ENCODE data around the gene ACTRT1. TPM values are rescaled to one million over a fixed set of nuclear protein-coding genes. Genes with fewer than 3 reads are reported as not detected.

ACTRT1 gene
- not detected for polyA plus RNA-seq
- long read RNA-seq, donor 1 = 0 reads
- long read RNA-seq, donor 2 = 0 reads
- long read RNA-seq, donor 3 = 0 reads
- long read RNA-seq, donor 4 = 0 reads
- long read RNA-seq, donor 5 = 0 reads
- long read RNA-seq, donor 6 = 0 reads
- long read RNA-seq, donor 7 = 0 reads
- long read RNA-seq, donor 8 = 0 reads
- long read RNA-seq, donor 9 = 0 reads
- long read RNA-seq, donor 10 = 0 reads
- long read RNA-seq, donor 11 = 0 reads

DNA sequence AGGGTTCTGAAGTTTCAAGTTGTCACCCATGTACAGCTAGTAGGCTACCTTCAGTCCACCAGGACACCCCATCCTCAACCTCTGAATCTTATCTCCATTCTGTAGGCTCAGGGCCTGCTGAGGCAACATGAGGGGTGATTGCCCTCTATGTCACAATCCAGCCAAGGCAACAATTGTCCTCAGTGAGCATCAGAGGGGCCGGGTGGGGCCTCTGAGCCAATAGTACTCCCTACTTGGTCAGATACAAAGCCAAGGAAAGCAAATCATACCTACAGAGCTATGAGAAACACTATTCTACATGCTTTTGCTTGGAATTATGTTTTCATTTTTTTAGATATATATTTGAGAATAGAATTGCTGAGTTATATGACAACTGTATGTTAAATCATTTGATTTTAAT lies at the start of gene ACTRT1:
TSS of gene ACTRT1 (minus strand) at position 101 of the 400 bp plus-strand sequence. CDS start 197 bp downstream, outside the sequence.
- H3K4me1 ChIP-seq (ENCODE audit: control insufficient read depth, insufficient read depth, low read length) = no peaks in the 10 kb centered on the region
- H3K9me3 ChIP-seq (ENCODE audit: control insufficient read depth, low read depth, low read length) = no peaks in the 10 kb centered on the region
- H3K4me3 ChIP-seq (ENCODE audit: low read length) = no peak within 1 kb of the TSS
- H3K27me3 ChIP-seq (ENCODE audit: control insufficient read depth, insufficient read depth, low read length) = no peaks in the 10 kb centered on the region
- H3K27ac ChIP-seq (ENCODE audit: low read length) = no peak within 1 kb of the TSS
- no peak for DNase-seq
- no CpG with 5 or more reads among the region's 1 CpG for WGBS (ENCODE audit: insufficient coverage, low lambda C conversion rate)
- H3K36me3 ChIP-seq (ENCODE audit: control insufficient read depth, insufficient read depth, low read length) = no peaks in the 10 kb centered on the region

DNA sequence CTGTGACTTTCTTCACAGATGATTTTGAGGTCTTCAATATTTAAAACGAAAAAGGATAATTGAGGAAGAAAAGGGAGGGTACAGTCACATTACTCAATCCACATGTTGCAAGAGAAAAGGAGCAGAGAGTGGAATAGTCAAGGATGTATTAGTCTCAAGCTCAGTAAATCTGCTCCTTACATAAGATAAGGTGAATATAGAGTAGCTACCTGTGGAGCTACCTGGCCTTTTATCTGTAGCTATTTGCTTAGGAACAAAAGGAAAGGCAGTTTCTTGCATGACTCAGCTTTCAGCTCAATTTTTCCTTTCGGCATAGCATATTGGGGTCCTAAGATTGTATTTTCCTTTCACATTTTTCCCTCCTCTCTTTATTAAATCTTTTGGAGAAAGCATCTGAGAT lies 26.3 kb upstream of the ACTRT1 start:
- DNase-seq = no peak
- Histone ChIP-seq H3K36me3 (ENCODE audit: control insufficient read depth, insufficient read depth, low read length) (no peaks in the 10 kb centered on the region), H3K27me3 (ENCODE audit: control insufficient read depth, insufficient read depth, low read length) (no peaks in the 10 kb centered on the region), H3K4me1 (ENCODE audit: control insufficient read depth, insufficient read depth, low read length) (no peaks in the 10 kb centered on the region), H3K4me3 (ENCODE audit: low read length) (no peak overlapping the region), H3K9me3 (ENCODE audit: control insufficient read depth, low read depth, low read length) (no peaks in the 10 kb centered on the region), H3K27ac (ENCODE audit: low read length) (no peak overlapping the region)
- WGBS (ENCODE audit: insufficient coverage, low lambda C conversion rate) = 0% methylated on average over 1 of the region's 2 CpGs

- Histone ChIP-seq H3K27ac (ENCODE audit: low read length) (no peak overlapping the region), H3K27me3 (ENCODE audit: control insufficient read depth, insufficient read depth, low read length) (no peaks in the 10 kb centered on the region), H3K4me3 (ENCODE audit: low read length) (no peak overlapping the region), H3K9me3 (ENCODE audit: control insufficient read depth, low read depth, low read length) (no peaks in the 10 kb centered on the region), H3K36me3 (ENCODE audit: control insufficient read depth, insufficient read depth, low read length) (no peaks in the 10 kb centered on the region), H3K4me1 (ENCODE audit: control insufficient read depth, insufficient read depth, low read length) (no peaks in the 10 kb centered on the region)
- 100% methylated on average over 1 of the region's 2 CpGs for WGBS (ENCODE audit: insufficient coverage, low lambda C conversion rate)
- DNase-seq = no peak
These were observed 5.2 kb upstream of the ACTRT1 start for GRCh38 chrX:128057421-128057820.

GRCh38 chrX:128051526-128051925 lies 677 bp downstream of the ACTRT1 start:
- Histone ChIP-seq H3K27ac (ENCODE audit: low read length) (no peak overlapping the region), H3K4me1 (ENCODE audit: control insufficient read depth, insufficient read depth, low read length) (no peaks in the 10 kb centered on the region), H3K27me3 (ENCODE audit: control insufficient read depth, insufficient read depth, low read length) (no peaks in the 10 kb centered on the region), H3K9me3 (ENCODE audit: control insufficient read depth, low read depth, low read length) (no peaks in the 10 kb centered on the region), H3K36me3 (ENCODE audit: control insufficient read depth, insufficient read depth, low read length) (no peaks in the 10 kb centered on the region), H3K4me3 (ENCODE audit: low read length) (no peak overlapping the region)
- no CpG with 5 or more reads among the region's 10 CpGs for WGBS (ENCODE audit: insufficient coverage, low lambda C conversion rate)
- no peak for DNase-seq

- Histone ChIP-seq H3K27me3 (ENCODE audit: control insufficient read depth, insufficient read depth, low read length) (no peaks in the 10 kb centered on the region), H3K36me3 (ENCODE audit: control insufficient read depth, insufficient read depth, low read length) (no peaks in the 10 kb centered on the region), H3K27ac (ENCODE audit: low read length) (no peak overlapping the region), H3K4me1 (ENCODE audit: control insufficient read depth, insufficient read depth, low read length) (no peaks in the 10 kb centered on the region), H3K4me3 (ENCODE audit: low read length) (no peak overlapping the region), H3K9me3 (ENCODE audit: control insufficient read depth, low read depth, low read length) (no peaks in the 10 kb centered on the region)
- no peak for DNase-seq
These were observed 16.9 kb downstream of the ACTRT1 start for GRCh38 chrX:128035318-128035717.

DNA sequence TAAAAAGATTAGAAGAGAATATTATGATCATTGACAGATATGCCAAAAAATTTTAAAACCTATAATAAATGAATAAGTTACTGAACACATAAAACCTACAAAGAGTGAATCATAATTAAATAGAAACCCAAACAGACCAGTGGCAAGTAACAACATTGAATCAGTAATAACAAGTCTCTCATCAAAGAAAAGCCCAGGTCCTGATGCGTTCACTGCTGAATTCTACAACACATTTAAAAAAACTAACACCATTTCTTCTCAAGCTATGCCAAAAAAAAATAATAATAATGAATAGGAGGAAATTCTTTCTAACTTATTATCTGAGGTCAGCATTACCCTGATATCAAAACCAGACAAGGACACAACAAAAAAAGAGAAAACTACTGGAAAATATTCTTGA lies 30.6 kb downstream of the ACTRT1 start:
- Histone ChIP-seq H3K27ac (ENCODE audit: low read length) (no peak overlapping the region), H3K4me3 (ENCODE audit: low read length) (no peak overlapping the region), H3K9me3 (ENCODE audit: control insufficient read depth, low read depth, low read length) (no peaks in the 10 kb centered on the region), H3K36me3 (ENCODE audit: control insufficient read depth, insufficient read depth, low read length) (no peaks in the 10 kb centered on the region), H3K4me1 (ENCODE audit: control insufficient read depth, insufficient read depth, low read length) (no peaks in the 10 kb centered on the region), H3K27me3 (ENCODE audit: control insufficient read depth, insufficient read depth, low read length) (no peaks in the 10 kb centered on the region)
- WGBS (ENCODE audit: insufficient coverage, low lambda C conversion rate) = no CpG with 5 or more reads among the region's 1 CpG
- DNase-seq = no peak

- H3K9me3 ChIP-seq (ENCODE audit: control insufficient read depth, low read depth, low read length) = no peaks in the 10 kb centered on the region
- H3K27me3 ChIP-seq (ENCODE audit: control insufficient read depth, insufficient read depth, low read length) = no peaks in the 10 kb centered on the region
- H3K36me3 ChIP-seq (ENCODE audit: control insufficient read depth, insufficient read depth, low read length) = no peaks in the 10 kb centered on the region
- H3K4me1 ChIP-seq (ENCODE audit: control insufficient read depth, insufficient read depth, low read length) = no peaks in the 10 kb centered on the region
- no CpG with 5 or more reads among the region's 2 CpGs for WGBS (ENCODE audit: insufficient coverage, low lambda C conversion rate)
- H3K4me3 ChIP-seq (ENCODE audit: low read length) = no peak overlapping the region
- H3K27ac ChIP-seq (ENCODE audit: low read length) = no peak overlapping the region
- no peak for DNase-seq
These were observed 31.5 kb downstream of the ACTRT1 start for GRCh38 chrX:128020701-128021100.

DNA sequence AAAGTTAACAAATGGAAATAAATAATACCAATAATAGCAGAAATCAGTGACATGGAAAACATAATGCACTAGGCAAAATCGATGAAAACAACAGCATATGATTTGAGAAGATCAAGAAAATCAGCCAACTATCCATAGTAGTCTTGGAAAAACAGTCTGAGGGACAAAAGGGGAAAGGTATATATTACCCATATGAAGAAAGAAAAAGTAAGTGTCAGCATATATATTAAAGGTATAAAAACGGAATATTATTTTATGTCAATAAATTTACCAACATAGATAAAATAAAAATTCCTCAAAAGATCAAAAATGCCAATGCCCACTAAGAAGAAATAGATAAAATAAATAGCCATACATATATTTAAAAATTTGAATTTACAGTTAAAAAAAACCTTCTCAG lies 33.0 kb downstream of the ACTRT1 start:
- no peaks in the 10 kb centered on the region for H3K36me3 ChIP-seq (ENCODE audit: control insufficient read depth, insufficient read depth, low read length)
- DNase-seq = no peak
- no peak overlapping the region for H3K4me3 ChIP-seq (ENCODE audit: low read length)
- no peaks in the 10 kb centered on the region for H3K27me3 ChIP-seq (ENCODE audit: control insufficient read depth, insufficient read depth, low read length)
- no peaks in the 10 kb centered on the region for H3K9me3 ChIP-seq (ENCODE audit: control insufficient read depth, low read depth, low read length)
- no peaks in the 10 kb centered on the region for H3K4me1 ChIP-seq (ENCODE audit: control insufficient read depth, insufficient read depth, low read length)
- no CpG with 5 or more reads among the region's 2 CpGs for WGBS (ENCODE audit: insufficient coverage, low lambda C conversion rate)
- H3K27ac ChIP-seq (ENCODE audit: low read length) = no peak overlapping the region

GRCh38 chrX:128012015-128012414 lies 40.2 kb downstream of the ACTRT1 start:
- H3K9me3 ChIP-seq (ENCODE audit: control insufficient read depth, low read depth, low read length) = no peaks in the 10 kb centered on the region
- no peaks in the 10 kb centered on the region for H3K36me3 ChIP-seq (ENCODE audit: control insufficient read depth, insufficient read depth, low read length)
- no peaks in the 10 kb centered on the region for H3K27me3 ChIP-seq (ENCODE audit: control insufficient read depth, insufficient read depth, low read length)
- no peak overlapping the region for H3K27ac ChIP-seq (ENCODE audit: low read length)
- H3K4me1 ChIP-seq (ENCODE audit: control insufficient read depth, insufficient read depth, low read length) = no peaks in the 10 kb centered on the region
- no CpG with 5 or more reads among the region's 1 CpG for WGBS (ENCODE audit: insufficient coverage, low lambda C conversion rate)
- DNase-seq = no peak
- H3K4me3 ChIP-seq (ENCODE audit: low read length) = no peak overlapping the region

- H3K9me3 ChIP-seq (ENCODE audit: control insufficient read depth, low read depth, low read length) = no peaks in the 10 kb centered on the region
- DNase-seq = no peak
These were observed 44.3 kb downstream of the ACTRT1 start for GRCh38 chrX:128007882-128008281.

More at GRCh38 chrX:128007882-128008281, 44.3 kb downstream of the ACTRT1 start:
- Histone ChIP-seq H3K27ac (ENCODE audit: low read length) (no peak overlapping the region), H3K4me1 (ENCODE audit: control insufficient read depth, insufficient read depth, low read length) (no peaks in the 10 kb centered on the region), H3K4me3 (ENCODE audit: low read length) (no peak overlapping the region), H3K36me3 (ENCODE audit: control insufficient read depth, insufficient read depth, low read length) (no peaks in the 10 kb centered on the region), H3K27me3 (ENCODE audit: control insufficient read depth, insufficient read depth, low read length) (no peaks in the 10 kb centered on the region)
